ENCODE measurements around the gene CLCN1.

Gene CLCN1

DNA sequence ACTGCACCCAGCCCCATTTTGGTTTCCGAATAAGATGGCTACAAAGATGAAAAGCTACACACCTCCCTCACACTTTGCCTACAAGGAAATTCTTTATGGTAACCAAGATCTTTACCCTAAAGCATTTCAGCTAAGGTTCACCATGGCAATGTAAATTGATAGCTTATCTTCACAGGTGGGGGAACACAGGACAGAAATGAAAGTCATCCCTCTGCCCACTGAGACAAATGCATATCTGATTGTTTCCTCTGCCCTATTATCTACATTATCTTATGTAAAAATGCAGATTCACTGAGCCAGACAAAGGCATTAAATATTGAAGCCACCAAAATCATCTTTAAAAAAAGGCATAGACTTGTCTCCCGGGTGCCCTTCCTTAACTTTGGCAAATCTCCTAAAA lies 34.4 kb upstream of the CLCN1 start:
- H3K4me3 ChIP-seq (ENCODE audit: low read depth, low read length) = no peak overlapping the region
- TF ChIP-seq, protein P1, sequence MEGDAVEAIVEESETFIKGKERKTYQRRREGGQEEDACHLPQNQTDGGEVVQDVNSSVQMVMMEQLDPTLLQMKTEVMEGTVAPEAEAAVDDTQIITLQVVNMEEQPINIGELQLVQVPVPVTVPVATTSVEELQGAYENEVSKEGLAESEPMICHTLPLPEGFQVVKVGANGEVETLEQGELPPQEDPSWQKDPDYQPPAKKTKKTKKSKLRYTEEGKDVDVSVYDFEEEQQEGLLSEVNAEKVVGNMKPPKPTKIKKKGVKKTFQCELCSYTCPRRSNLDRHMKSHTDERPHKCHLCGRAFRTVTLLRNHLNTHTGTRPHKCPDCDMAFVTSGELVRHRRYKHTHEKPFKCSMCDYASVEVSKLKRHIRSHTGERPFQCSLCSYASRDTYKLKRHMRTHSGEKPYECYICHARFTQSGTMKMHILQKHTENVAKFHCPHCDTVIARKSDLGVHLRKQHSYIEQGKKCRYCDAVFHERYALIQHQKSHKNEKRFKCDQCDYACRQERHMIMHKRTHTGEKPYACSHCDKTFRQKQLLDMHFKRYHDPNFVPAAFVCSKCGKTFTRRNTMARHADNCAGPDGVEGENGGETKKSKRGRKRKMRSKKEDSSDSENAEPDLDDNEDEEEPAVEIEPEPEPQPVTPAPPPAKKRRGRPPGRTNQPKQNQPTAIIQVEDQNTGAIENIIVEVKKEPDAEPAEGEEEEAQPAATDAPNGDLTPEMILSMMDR (IDR thresholded peaks at IDR 0.05; ENCODE audit: low read depth, low read length) = no peak

DNA sequence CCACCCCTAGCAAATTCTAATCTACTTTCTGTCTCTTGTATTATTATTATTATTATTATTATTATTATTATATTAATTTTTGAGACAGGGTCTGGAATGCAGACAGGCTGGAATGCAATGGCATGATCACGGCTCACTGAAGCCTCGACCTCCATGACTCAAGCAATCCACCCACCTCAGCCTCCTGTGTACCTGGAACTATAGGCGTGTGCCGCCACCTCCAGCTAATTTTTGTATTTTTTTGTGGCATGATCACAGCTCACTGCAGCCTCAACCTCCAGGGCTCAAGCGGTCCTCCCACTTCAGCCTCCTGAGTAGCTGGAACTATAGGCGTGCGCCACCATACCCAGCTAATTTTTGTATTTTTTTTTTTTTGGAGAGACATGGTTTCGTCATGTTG lies 33.8 kb upstream of the CLCN1 start:
- TF ChIP-seq, protein P1 (IDR thresholded peaks at IDR 0.05; ENCODE audit: low read depth, low read length) = no peak
- H3K4me3 ChIP-seq (ENCODE audit: low read depth, low read length) = no peak overlapping the region

DNA sequence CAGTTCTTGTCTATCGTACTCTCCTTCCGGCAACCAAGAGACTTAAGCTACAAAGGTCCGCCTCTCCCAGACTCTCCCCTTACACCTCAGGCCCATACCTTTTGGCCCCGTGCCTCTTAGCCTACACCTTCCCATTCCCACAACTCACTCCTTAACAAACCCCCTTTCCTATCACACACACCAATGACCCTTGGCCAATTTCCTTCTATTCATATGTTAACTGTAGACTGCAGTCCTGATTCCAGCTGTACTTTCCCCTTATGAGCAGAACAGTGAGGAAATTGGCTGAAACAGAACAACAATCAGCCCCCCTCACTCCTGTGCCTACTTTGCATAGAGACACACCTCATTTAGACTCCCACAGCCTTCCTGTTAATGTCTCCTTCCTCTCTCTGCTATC lies 32.5 kb upstream of the CLCN1 start:
- TF ChIP-seq, protein P1 (IDR thresholded peaks at IDR 0.05; ENCODE audit: low read depth, low read length) = no peak
- no peak overlapping the region for H3K4me3 ChIP-seq (ENCODE audit: low read depth, low read length)

DNA sequence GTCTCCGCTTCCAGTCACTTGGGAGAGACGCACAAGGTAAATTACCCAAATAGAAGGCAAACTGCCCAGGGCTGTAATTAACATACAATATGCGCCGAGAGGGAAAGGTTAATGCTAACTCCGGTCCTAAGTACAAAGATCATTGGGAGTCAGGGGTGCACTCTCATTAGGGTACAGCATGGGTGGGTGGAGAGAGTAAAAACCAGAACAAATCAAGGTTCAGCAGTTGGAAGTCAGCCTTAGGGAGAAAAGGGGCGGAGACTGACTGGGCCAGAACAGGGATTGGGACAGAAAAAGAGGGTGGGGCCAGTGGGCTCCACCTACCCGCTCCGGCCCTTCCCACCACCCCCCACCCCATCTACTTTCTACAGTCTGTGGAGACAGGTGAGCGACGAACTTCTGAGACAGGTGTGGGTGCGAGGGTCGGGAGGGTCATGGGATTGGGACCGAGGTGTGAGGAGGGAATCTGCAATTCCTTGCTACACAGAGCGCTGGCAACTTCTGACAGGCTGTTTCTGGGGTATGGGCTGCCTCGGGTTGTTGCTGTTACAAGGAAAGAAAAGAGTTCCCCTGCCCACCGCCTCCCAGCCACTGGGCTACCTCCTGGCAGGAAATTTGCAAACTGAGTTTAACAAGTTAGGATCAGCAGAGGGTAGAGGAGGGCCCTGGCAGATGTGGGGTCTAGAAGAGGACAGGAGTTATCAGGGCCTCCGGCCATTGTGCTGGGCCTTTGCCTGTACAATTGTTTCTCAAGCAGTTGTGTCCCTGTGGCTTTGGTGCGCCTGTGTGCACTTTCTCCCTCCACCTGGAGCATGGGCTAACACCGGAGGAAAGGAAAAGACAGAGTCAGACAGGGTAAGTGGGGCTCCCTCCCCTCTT lies 31.1 kb upstream of the CLCN1 start, which contains the start of gene TMEM139:
TSS of gene TMEM139 (plus strand) at position 368 of the 879 bp plus-strand sequence. CDS start 1,000 bp downstream, outside the sequence.
- no peak within 1 kb of the TSS for H3K4me3 ChIP-seq (ENCODE audit: low read depth, low read length)
- TF ChIP-seq, protein P1 (IDR thresholded peaks at IDR 0.05; ENCODE audit: low read depth, low read length) = no peak

DNA sequence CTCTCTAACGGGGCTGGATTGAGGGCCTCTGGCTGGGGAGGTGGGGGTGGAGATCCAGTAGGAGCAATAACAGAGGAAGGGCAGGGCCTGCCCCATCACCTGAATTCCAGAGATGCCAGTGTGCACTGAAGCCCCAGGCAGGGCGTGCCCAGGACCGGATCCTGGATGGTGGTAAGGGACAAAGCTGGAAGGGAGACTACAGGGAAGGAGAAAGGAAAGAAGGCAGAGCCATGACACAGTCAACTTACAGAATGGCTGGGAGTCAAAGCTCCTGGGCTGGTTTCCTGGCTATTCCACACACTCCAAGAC lies 30.5 kb upstream of the CLCN1 start:
- TF ChIP-seq, protein P1 (IDR thresholded peaks at IDR 0.05; ENCODE audit: low read depth, low read length) = no peak
- no peak overlapping the region for H3K4me3 ChIP-seq (ENCODE audit: low read depth, low read length)

DNA sequence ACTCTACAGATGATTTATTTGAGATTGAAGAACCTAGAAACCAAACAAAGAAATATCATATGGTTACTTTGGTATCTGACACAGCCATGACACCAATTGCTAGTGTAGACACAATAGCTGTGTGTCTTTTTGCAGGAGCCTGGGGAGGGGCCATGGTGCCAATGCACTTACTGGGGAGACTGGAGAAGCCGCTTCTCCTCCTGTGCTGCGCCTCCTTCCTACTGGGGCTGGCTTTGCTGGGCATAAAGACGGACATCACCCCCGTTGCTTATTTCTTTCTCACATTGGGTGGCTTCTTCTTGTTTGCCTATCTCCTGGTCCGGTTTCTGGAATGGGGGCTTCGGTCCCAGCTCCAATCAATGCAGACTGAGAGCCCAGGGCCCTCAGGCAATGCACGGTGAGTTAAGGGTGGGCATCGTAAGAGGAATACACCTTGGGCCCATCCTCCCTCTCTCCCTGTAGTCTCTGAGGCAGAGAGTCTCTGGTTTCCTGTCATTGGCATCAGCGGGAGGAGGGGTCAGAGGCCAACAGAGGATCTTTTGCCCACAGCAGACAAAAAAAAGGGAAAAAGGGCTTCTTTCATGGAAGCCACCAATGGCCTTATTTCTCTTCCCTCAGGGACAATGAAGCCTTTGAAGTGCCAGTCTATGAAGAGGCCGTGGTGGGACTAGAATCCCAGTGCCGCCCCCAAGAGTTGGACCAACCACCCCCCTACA lies 29.9 kb upstream of the CLCN1 start:
- TF ChIP-seq, protein P1 (IDR thresholded peaks at IDR 0.05; ENCODE audit: low read depth, low read length) = no peak
- H3K4me3 ChIP-seq (ENCODE audit: low read depth, low read length) = no peak overlapping the region

DNA sequence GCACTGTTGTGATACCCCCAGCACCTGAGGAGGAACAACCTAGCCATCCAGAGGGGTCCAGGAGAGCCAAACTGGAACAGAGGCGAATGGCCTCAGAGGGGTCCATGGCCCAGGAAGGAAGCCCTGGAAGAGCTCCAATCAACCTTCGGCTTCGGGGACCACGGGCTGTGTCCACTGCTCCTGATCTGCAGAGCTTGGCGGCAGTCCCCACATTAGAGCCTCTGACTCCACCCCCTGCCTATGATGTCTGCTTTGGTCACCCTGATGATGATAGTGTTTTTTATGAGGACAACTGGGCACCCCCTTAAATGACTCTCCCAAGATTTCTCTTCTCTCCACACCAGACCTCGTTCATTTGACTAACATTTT lies 29.4 kb upstream of the CLCN1 start:
- H3K4me3 ChIP-seq (ENCODE audit: low read depth, low read length) = no peak overlapping the region
- TF ChIP-seq, protein P1 (IDR thresholded peaks at IDR 0.05; ENCODE audit: low read depth, low read length) = no peak

Data from WI38 (cell line).